Esophagus muscularis mucosa (tissue), 4 donors: Measurements from ENCODE around the gene NTM. TPM values are rescaled to one million over a fixed set of nuclear protein-coding genes. Genes with fewer than 3 reads are reported as not detected.

Source experiments
- DNase-seq: peaks from one replicate; pipeline ENCODE4 v3.0.0-alpha.2; 2017; ENCODE audit errors: extremely low spot score
- H3K27ac ChIP-seq, 4 donors: fragments of 200-600 bp; sonication (generic); replicated peaks in 1 of 4; 1 replicate in 3 of 4; 2 replicates in 1 of 4; pipeline ENCODE4 v1.5.1; 2016 to 2019; ENCODE audit warnings: mild to moderate bottlenecking in 1 of 4
- H3K27me3 ChIP-seq, 4 donors: fragments of 200-600 bp; sonication (generic); one replicate each; pipeline versions ENCODE4 v1.5.1 to v1.6.0; 2016 to 2019
- H3K36me3 ChIP-seq, 4 donors: fragments of 200-600 bp; sonication (generic); one replicate each; pipeline ENCODE4 v1.5.1; 2016 to 2019
- H3K4me1 ChIP-seq, 4 donors: fragments of 200-600 bp; sonication (generic); one replicate each; pipeline ENCODE4 v1.5.1; 2016 to 2019
- H3K4me3 ChIP-seq, 4 donors: fragments of 200-600 bp; sonication (generic); 1 replicate in 2 of 4; 2 replicates in 2 of 4; pipeline ENCODE4 v1.5.1; 2016 to 2019; ENCODE audit warnings: mild to moderate bottlenecking in 4 of 4, moderate library complexity in 1 of 4
- H3K9me3 ChIP-seq, 4 donors: fragments of 200-600 bp; sonication (generic); 1 replicate in 3 of 4; 2 replicates in 1 of 4; pipeline ENCODE4 v1.5.1; 2016 to 2019
- EP300 ChIP-seq: sonication (generic); formaldehyde crosslinking; IDR thresholded peaks from one replicate; pipeline ENCODE4 v1.6.1; 2017; ENCODE audit warnings: antibody characterized with exemption
- POLR2A ChIP-seq: fragments of 450-650 bp; IDR thresholded peaks from one replicate; pipeline ENCODE4 v1.6.1; 2017; ENCODE audit warnings: antibody characterized with exemption, moderate library complexity, mild to moderate bottlenecking, low read depth
- POLR2AphosphoS5 ChIP-seq, 2 donors: sonication (generic); formaldehyde crosslinking; IDR thresholded peaks; one replicate each; pipeline ENCODE4 v1.6.1; 2017; ENCODE audit warnings: antibody characterized with exemption in 2 of 2
- WGBS: methylation state at CpG from one replicate; pipeline ENCODE4 v1.1.5; 2018; 5-methylcytosine and 5-hydroxymethylcytosine counted together
- intact Hi-C: fragments of 100-400 bp; cut with DNase I; formaldehyde crosslinking; loops from one replicate; pipeline ENCODE4 v1.15.1; 2023
- total RNA-seq, 4 donors: library from RNA; depleted of rRNA; stranded (reverse); fragments of >200 nt; gene quantifications; one replicate each; pipeline versions ENCODE4 v1.1.0 to v1.2.1, GENCODE V29; 2016
- TF ChIP-seq, protein P1 (sequence below), 3 experiments: fragments of 200-600 bp in 2 of 3; fragments of 450-650 bp in 1 of 3; sonication (generic) in 2 of 3; IDR thresholded peaks; one replicate each; pipeline ENCODE4 v1.5.1; 2017 to 2019; ENCODE audit warnings: antibody characterized with exemption in 3 of 3, mild to moderate bottlenecking in 2 of 3, moderate library complexity in 1 of 3

NTM gene
- total RNA-seq, 4 donors from 2014 or later: 5.6 to 25.3 (median 8.3) TPM

DNA sequence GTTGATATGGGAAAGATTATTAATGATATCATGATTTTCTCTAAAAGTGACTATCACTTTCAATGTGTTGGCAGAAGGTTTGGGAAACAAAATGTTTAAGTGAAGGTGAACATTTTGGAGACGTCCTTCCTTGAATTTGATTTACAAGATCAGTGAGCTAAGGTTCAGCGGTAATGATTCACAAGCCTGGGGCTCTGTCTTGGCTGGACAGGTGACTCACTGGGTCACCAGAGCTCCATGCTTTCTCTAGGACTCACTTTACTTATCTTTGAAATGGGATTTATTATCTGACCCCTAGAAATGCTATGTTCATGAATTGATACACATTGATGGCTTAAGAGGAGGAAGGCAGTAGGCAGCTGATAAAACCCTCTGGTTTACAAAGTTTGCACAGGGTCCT is 437.5 kb downstream of the NTM start:
- TF ChIP-seq, protein P1, sequence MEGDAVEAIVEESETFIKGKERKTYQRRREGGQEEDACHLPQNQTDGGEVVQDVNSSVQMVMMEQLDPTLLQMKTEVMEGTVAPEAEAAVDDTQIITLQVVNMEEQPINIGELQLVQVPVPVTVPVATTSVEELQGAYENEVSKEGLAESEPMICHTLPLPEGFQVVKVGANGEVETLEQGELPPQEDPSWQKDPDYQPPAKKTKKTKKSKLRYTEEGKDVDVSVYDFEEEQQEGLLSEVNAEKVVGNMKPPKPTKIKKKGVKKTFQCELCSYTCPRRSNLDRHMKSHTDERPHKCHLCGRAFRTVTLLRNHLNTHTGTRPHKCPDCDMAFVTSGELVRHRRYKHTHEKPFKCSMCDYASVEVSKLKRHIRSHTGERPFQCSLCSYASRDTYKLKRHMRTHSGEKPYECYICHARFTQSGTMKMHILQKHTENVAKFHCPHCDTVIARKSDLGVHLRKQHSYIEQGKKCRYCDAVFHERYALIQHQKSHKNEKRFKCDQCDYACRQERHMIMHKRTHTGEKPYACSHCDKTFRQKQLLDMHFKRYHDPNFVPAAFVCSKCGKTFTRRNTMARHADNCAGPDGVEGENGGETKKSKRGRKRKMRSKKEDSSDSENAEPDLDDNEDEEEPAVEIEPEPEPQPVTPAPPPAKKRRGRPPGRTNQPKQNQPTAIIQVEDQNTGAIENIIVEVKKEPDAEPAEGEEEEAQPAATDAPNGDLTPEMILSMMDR (IDR thresholded peaks at IDR 0.05): no peak
- TF ChIP-seq POLR2AphosphoS5 (IDR thresholded peaks at IDR 0.05) (no peak), EP300 (no peak), POLR2A (no peak)
- peaks cover 0 to 9% (median 3%) of the 10 kb centered on the region in 4 donors for H3K4me1 ChIP-seq
- H3K27me3 ChIP-seq: peaks cover 0 to 51% (median 0%) of the 10 kb centered on the region in 4 donors
- 78% methylated on average over 2 of the region's 2 CpGs for WGBS
- no peaks in the 10 kb centered on the region for H3K36me3 ChIP-seq
- no peak for DNase-seq
- no peak overlapping the region for H3K27ac ChIP-seq
- no peak overlapping the region for H3K4me3 ChIP-seq
- no peaks in the 10 kb centered on the region for H3K9me3 ChIP-seq
- intact Hi-C loops: no loop called here

DNA sequence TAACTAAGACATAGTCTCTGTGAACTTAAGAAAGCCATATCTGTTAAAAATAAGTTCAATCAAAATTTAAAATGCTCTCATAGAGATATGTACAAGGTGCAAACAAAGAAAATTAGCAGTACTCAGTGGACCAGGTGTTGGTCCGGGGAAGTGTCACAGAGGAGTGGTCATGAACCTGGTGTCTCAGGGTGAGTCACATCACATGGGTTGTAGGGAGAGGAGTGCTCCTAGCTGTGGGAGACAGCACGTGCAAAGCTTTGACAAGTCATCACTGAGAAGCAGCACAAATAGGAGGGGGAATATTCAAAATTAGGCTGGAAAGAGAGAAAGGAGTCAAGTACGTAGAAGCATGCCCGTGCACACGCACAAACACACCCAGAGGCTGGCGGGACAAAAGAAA is 438.1 kb downstream of the NTM start:
- 79% methylated on average over 6 of the region's 6 CpGs for WGBS
- no peaks in the 10 kb centered on the region for H3K9me3 ChIP-seq
- TF ChIP-seq, protein P1 (IDR thresholded peaks at IDR 0.05): no peak
- TF ChIP-seq POLR2A (no peak), POLR2AphosphoS5 (IDR thresholded peaks at IDR 0.05) (no peak), EP300 (no peak)

DNA sequence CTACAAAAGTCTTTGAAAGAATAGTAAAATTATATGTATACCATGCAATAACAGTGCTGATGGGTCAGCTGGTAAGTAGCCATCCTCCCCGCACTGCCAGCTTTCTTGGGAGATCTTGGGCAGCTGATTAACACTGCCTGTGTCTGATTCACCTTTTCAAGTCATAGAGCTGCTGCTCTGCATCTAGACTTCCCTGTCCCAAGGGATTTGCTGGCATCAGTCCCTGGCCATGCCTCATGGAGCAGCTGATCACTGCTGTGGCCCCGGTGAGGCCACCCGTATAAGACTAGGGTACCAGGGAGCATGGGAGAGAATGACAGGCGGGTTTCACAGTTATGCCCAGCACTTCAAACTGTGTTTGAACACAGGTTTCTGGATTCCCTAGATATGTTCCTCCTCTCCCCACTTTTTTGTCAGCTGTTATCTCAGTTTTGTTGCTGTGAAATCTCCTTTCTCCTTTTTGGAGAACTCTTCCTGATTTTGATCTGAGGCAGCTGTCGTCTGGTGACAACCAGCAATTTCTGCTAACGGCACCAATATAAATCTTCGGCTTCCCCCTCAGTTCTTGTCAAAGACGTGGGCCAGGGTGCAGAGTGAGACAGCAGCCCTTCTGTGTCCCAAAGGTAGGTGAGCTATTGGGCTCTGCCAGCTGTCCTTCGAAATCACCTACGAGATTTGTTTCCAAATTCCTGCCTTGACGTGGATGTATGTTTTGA is 438.9 kb downstream of the NTM start:
- Histone ChIP-seq H3K4me1 (peaks cover 0 to 9% (median 3%) of the 10 kb centered on the region in 4 donors), H3K4me3 (no peak overlapping the region), H3K9me3 (no peaks in the 10 kb centered on the region), H3K27ac (no peak overlapping the region), H3K36me3 (no peaks in the 10 kb centered on the region), H3K27me3 (peaks cover 0 to 46% (median 0%) of the 10 kb centered on the region in 4 donors)
- peak; percentile 53 for DNase-seq
- no peak for TF ChIP-seq POLR2AphosphoS5 (IDR thresholded peaks at IDR 0.05)
- TF ChIP-seq, protein P1 (IDR thresholded peaks at IDR 0.05): no peak
- TF ChIP-seq EP300: no peak
- no peak for TF ChIP-seq POLR2A
- intact Hi-C loops: no loop called here
- WGBS: 40% methylated on average over 11 of the region's 11 CpGs

More for the DNA sequence above, 438.1 kb downstream of the NTM start:
- Histone ChIP-seq H3K4me3 (no peak overlapping the region), H3K27me3 (peaks cover 0 to 51% (median 0%) of the 10 kb centered on the region in 4 donors), H3K27ac (no peak overlapping the region), H3K4me1 (peaks cover 0 to 9% (median 3%) of the 10 kb centered on the region in 4 donors), H3K36me3 (no peaks in the 10 kb centered on the region)
- DNase-seq: peak; percentile 34
- intact Hi-C loops: no loop called here

DNA sequence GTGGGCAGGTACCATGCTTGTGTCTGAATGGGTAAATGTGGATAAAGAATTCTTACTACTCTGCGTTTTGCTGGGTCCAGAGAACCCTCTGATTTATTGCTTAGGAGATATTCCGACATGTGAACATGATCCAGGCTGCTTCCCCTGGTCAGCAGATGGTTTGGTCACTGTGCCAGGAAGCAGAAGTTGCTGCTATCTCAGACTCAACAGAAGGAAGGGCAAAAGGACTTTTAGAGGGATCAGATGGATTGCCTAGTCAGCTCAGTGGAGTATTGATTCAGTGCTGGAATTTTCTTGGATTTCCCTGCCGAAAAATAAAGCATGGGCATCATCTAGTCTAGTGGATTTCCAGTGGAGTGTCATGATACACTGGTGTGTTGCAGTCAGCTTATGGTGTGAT is 440.1 kb downstream of the NTM start:
- DNase-seq: no peak
- 45% methylated on average over 3 of the region's 3 CpGs for WGBS
- H3K9me3 ChIP-seq: no peaks in the 10 kb centered on the region
- TF ChIP-seq EP300 (no peak), POLR2A (no peak), POLR2AphosphoS5 (IDR thresholded peaks at IDR 0.05) (no peak)
- TF ChIP-seq, protein P1 (IDR thresholded peaks at IDR 0.05): no peak
- H3K36me3 ChIP-seq: no peaks in the 10 kb centered on the region
- peaks cover 0 to 9% (median 3%) of the 10 kb centered on the region in 4 donors for H3K4me1 ChIP-seq
- no peak overlapping the region for H3K4me3 ChIP-seq
- intact Hi-C loops: no loop called here
- no peak overlapping the region for H3K27ac ChIP-seq
- peaks cover 0 to 47% (median 0%) of the 10 kb centered on the region in 4 donors for H3K27me3 ChIP-seq
